Measurements from ENCODE around the gene TNRC6C.

TNRC6C gene

GRCh38 chr17:78048346-78049292 lies 90.1 kb downstream of the TNRC6C start:
- DNase-seq (ENCODE audit: low spot score) = no peak
- TF ChIP-seq, protein P1, sequence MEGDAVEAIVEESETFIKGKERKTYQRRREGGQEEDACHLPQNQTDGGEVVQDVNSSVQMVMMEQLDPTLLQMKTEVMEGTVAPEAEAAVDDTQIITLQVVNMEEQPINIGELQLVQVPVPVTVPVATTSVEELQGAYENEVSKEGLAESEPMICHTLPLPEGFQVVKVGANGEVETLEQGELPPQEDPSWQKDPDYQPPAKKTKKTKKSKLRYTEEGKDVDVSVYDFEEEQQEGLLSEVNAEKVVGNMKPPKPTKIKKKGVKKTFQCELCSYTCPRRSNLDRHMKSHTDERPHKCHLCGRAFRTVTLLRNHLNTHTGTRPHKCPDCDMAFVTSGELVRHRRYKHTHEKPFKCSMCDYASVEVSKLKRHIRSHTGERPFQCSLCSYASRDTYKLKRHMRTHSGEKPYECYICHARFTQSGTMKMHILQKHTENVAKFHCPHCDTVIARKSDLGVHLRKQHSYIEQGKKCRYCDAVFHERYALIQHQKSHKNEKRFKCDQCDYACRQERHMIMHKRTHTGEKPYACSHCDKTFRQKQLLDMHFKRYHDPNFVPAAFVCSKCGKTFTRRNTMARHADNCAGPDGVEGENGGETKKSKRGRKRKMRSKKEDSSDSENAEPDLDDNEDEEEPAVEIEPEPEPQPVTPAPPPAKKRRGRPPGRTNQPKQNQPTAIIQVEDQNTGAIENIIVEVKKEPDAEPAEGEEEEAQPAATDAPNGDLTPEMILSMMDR (IDR thresholded peaks at IDR 0.05; ENCODE audit: extremely low read depth, missing control alignments) = no peak

GRCh38 chr17:78049609-78050008 lies 91.1 kb downstream of the TNRC6C start:
- no peak for DNase-seq (ENCODE audit: low spot score)
- TF ChIP-seq, protein P1 (IDR thresholded peaks at IDR 0.05; ENCODE audit: extremely low read depth, missing control alignments) = no peak

GRCh38 chr17:78051186-78051972 lies 92.9 kb downstream of the TNRC6C start:
- no peak for DNase-seq (ENCODE audit: low spot score)
- TF ChIP-seq, protein P1 (IDR thresholded peaks at IDR 0.05; ENCODE audit: extremely low read depth, missing control alignments) = no peak

- TF ChIP-seq, protein P1 (IDR thresholded peaks at IDR 0.05; ENCODE audit: extremely low read depth, missing control alignments) = no peak
Measured at GRCh38 chr17:78053777-78054468, 95.4 kb downstream of the TNRC6C start.

GRCh38 chr17:78057113-78057740 lies 98.7 kb downstream of the TNRC6C start:
- TF ChIP-seq, protein P1 (IDR thresholded peaks at IDR 0.05; ENCODE audit: extremely low read depth, missing control alignments) = no peak
- DNase-seq (ENCODE audit: low spot score) = no peak

More at GRCh38 chr17:78053777-78054468, 95.4 kb downstream of the TNRC6C start:
- DNase-seq (ENCODE audit: low spot score) = no peak

- TF ChIP-seq, protein P1 (IDR thresholded peaks at IDR 0.05; ENCODE audit: extremely low read depth, missing control alignments) = no peak
- no peak for DNase-seq (ENCODE audit: low spot score)
Measured at GRCh38 chr17:78058001-78058400, 99.5 kb downstream of the TNRC6C start.

Data from GM20000 (cell line).